ENCODE measurements around the gene DGKZ. TPM values are rescaled to one million over a fixed set of nuclear protein-coding genes. Genes with fewer than 3 reads are reported as not detected.

The DGKZ gene
- total and polyA plus RNA-seq, 3 experiments from 2014 or later = 85.8 to 87.4 (median 87.2) TPM

DNA sequence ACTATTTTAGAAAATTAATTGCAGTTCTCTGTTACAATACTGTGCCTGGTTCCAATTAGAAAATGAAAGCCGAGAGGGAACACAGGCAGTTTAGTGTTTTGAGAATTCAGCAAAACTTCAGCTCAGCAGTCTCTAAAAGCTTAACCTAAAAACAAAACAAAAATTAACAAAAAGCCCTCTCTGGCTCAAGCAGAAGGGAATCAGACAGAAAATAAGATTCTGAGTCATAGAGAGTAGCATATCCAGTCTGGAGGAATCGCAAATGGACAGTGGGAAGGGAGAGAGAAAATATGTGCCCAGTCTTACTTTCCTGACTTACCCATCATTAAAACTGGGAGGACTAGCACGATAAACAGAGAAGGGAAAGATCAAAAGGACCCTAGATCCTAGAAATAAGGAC is 82.5 kb downstream of the DGKZ start:
- peaks cover 26% of the 10 kb centered on the region for H3K36me3 ChIP-seq (ENCODE audit: insufficient read depth, low read length)
- H3K36me3 Mint-ChIP-seq = peaks cover 5 to 86% (median 20%) of the 10 kb centered on the region in 3 donors
- no peaks in the 10 kb centered on the region for H3K27me3 ChIP-seq (ENCODE audit: insufficient read depth, low read length, poor library complexity, severe bottlenecking)
- H3K27me3 Mint-ChIP-seq = peaks cover 0 to 1% of the 10 kb centered on the region in 2 donors
- no peaks in the 10 kb centered on the region for H3K4me1 ChIP-seq (ENCODE audit: insufficient read depth, low read length)
- no peak overlapping the region for H3K27ac ChIP-seq (ENCODE audit: low read depth, low read length)
- ChIA-PET POLR2A (no interaction called here), CTCF (no interaction called here)
- no peak for DNase-seq
- H3K9me3 Mint-ChIP-seq = no peaks in the 10 kb centered on the region
- H3K27ac Mint-ChIP-seq = no peak overlapping the region
- no peaks in the 10 kb centered on the region for H3K9me3 ChIP-seq (ENCODE audit: low read length)
- no peak overlapping the region for H3K4me3 ChIP-seq (ENCODE audit: low read length)
- H3K4me1 Mint-ChIP-seq = no peaks in the 10 kb centered on the region
- no peak overlapping the region for H3K4me3 Mint-ChIP-seq

Other genes starting within 250 kb of the DGKZ start
- 10 to 100 TPM; 30.5 to 33.5 TPM for gene PHF21A, start 226.0 kb upstream of the DGKZ start, total RNA-seq
- 14.1 TPM for gene PHF21A, start 226.0 kb upstream of the DGKZ start, polyA plus RNA-seq
- not detected for gene CREB3L1, start 69.8 kb upstream of the DGKZ start, total RNA-seq
- not detected for gene CREB3L1, start 69.8 kb upstream of the DGKZ start, polyA plus RNA-seq
- 1 to 10 TPM; 1.1 to 1.2 TPM for gene MDK, start 34.2 kb downstream of the DGKZ start, total RNA-seq
- 0.97 TPM for gene MDK, start 34.2 kb downstream of the DGKZ start, polyA plus RNA-seq
- not detected for gene CHRM4, start 44.3 kb downstream of the DGKZ start, total RNA-seq
- 0.63 TPM for gene CHRM4, start 44.3 kb downstream of the DGKZ start, polyA plus RNA-seq
- gene AMBRA1, start 246.6 kb downstream of the DGKZ start, total RNA-seq = 10 to 100 TPM; 31.3 to 33.3 TPM
- gene AMBRA1, start 246.6 kb downstream of the DGKZ start, polyA plus RNA-seq = 13.6 TPM